ENCODE data around the gene LRCH1. TPM values are rescaled to one million over a fixed set of nuclear protein-coding genes. Genes with fewer than 3 reads are reported as not detected.

The LRCH1 gene
- polyA plus RNA-seq, 1 of the 3 experiments (the other 2 are of a cell fraction): 5.5 TPM

DNA sequence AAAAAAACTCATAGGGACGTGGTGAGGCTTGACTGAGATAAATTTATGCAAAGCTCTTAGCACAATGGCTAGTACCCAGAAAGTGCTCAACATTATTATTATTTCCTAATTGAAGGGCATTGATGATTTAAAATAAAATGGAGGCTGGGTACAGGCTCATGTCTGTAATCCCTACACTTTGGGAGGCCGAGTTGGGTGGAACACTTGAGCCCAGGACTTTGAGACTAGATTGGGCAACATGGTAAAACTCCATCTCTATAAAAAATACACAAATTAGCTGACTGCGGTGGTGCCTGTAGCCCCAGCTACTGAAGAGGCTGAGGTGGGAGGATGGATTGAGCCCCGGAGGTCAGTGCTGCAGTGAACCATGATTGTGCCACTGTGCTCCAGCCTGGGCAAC, 49.6 kb downstream of the LRCH1 start:
- no peak overlapping the region for H3K4me3 ChIP-seq (ENCODE audit: low read depth in 2 of 2, low read length in 1 of 2)
- no peak overlapping the region for H3K4me2 ChIP-seq
- peaks cover 49% of the 10 kb centered on the region for H4K20me1 ChIP-seq (ENCODE audit: insufficient read depth)
- H3K79me2 ChIP-seq (ENCODE audit: insufficient read depth): peaks cover 95% of the 10 kb centered on the region
- no peak overlapping the region for H3K9ac ChIP-seq
- H3K36me3 ChIP-seq (replicated peaks in 1 of 2; ENCODE audit: control insufficient read depth in 1 of 2, insufficient read depth in 2 of 2, low read length in 1 of 2): no peaks in the 10 kb centered on the region
- H3F3A ChIP-seq (replicated peaks; ENCODE audit: insufficient read depth): no peaks in the 10 kb centered on the region
- ChIA-PET CTCF (interaction anchor here (0.7 to 3.9 kb wide), 9 partner anchors 10 to 119 kb away, joined by 3 to 19 read pairs (median 4); no protein-coding TSS in a partner anchor), POLR2A (no interaction called here)
- no peak overlapping the region for H3K27ac ChIP-seq (ENCODE audit: low read depth in 2 of 2, low read length in 1 of 2)
- peaks cover 8 to 20% of the 10 kb centered on the region in 2 experiments; a peak in 2 of 4 replicates for H3K4me1 ChIP-seq (ENCODE audit: control insufficient read depth in 1 of 2, insufficient read depth in 2 of 2, low read depth in 1 of 2, low read length in 1 of 2)
- H3K9me2 ChIP-seq: no peaks in the 10 kb centered on the region
- no peaks in the 10 kb centered on the region for H3K27me3 ChIP-seq (ENCODE audit: insufficient read depth)
- no peaks in the 10 kb centered on the region for H3K9me3 ChIP-seq
- WGBS (ENCODE audit: low lambda C conversion rate): 100% methylated on average over 4 of the region's 4 CpGs
- H2AFZ ChIP-seq (ENCODE audit: low read depth): no peak overlapping the region
- TF ChIP-seq CHD2 (IDR thresholded peaks at IDR 0.05; ENCODE audit: low read length, partially characterized antibody) (no peak), TCF12 (IDR thresholded peaks at IDR 0.05) (no peak), FOXM1 (IDR thresholded peaks at IDR 0.05; ENCODE audit: low read depth) (no peak), TAF1 (IDR thresholded peaks at IDR 0.05; ENCODE audit: borderline replicate concordance, low read depth, low read length) (no peak), GABPA (IDR thresholded peaks at IDR 0.05; ENCODE audit: low read depth) (no peak), POLR2AphosphoS5 (IDR thresholded peaks at IDR 0.05; ENCODE audit: low read depth, low read length) (no peak), GATA2 (CRISPR knock-in tag; IDR thresholded peaks at IDR 0.05) (no peak)
- TF ChIP-seq, protein P1, sequence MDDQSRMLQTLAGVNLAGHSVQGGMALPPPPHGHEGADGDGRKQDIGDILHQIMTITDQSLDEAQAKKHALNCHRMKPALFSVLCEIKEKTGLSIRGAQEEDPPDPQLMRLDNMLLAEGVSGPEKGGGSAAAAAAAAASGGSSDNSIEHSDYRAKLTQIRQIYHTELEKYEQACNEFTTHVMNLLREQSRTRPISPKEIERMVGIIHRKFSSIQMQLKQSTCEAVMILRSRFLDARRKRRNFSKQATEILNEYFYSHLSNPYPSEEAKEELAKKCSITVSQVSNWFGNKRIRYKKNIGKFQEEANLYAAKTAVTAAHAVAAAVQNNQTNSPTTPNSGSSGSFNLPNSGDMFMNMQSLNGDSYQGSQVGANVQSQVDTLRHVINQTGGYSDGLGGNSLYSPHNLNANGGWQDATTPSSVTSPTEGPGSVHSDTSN (IDR thresholded peaks at IDR 0.05): no peak
- TF ChIP-seq, protein P2, sequence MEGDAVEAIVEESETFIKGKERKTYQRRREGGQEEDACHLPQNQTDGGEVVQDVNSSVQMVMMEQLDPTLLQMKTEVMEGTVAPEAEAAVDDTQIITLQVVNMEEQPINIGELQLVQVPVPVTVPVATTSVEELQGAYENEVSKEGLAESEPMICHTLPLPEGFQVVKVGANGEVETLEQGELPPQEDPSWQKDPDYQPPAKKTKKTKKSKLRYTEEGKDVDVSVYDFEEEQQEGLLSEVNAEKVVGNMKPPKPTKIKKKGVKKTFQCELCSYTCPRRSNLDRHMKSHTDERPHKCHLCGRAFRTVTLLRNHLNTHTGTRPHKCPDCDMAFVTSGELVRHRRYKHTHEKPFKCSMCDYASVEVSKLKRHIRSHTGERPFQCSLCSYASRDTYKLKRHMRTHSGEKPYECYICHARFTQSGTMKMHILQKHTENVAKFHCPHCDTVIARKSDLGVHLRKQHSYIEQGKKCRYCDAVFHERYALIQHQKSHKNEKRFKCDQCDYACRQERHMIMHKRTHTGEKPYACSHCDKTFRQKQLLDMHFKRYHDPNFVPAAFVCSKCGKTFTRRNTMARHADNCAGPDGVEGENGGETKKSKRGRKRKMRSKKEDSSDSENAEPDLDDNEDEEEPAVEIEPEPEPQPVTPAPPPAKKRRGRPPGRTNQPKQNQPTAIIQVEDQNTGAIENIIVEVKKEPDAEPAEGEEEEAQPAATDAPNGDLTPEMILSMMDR (IDR thresholded peaks at IDR 0.05): no peak
- DNase-seq: no peak

DNA sequence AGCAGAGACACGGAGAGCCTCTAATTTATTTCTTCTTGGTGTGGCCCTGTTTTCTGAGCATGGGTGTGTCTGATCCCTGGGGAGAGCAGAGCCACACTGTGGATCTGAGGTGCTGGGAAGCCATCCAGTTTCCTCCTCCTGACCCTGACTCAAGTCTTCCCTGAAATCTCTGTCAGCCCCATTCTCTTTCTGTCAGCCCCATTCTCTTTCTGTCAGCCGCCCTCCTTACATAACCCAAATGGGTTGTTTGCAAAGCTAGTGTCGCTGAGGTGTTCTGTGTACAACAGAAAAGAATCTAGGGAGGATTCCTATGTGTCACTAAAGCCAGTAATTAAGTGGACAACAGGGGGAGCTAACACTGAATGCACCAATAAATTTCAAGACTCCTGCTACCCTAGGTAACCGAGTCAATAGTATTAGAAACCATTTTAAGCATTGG, 50.2 kb downstream of the LRCH1 start:
- CTCF ChIA-PET: interaction anchor here (0.7 to 3.9 kb wide), 9 partner anchors 9 to 118 kb away, joined by 3 to 19 read pairs (median 4); no protein-coding TSS in a partner anchor
- H3K27ac ChIP-seq (ENCODE audit: low read depth in 2 of 2, low read length in 1 of 2): no peak overlapping the region
- no peak overlapping the region for H3K4me3 ChIP-seq (ENCODE audit: low read depth in 2 of 2, low read length in 1 of 2)
- no peak for DNase-seq
- no peak overlapping the region for H2AFZ ChIP-seq (ENCODE audit: low read depth)
- TF ChIP-seq, protein P3, sequence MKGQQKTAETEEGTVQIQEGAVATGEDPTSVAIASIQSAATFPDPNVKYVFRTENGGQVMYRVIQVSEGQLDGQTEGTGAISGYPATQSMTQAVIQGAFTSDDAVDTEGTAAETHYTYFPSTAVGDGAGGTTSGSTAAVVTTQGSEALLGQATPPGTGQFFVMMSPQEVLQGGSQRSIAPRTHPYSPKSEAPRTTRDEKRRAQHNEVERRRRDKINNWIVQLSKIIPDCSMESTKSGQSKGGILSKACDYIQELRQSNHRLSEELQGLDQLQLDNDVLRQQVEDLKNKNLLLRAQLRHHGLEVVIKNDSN (IDR thresholded peaks at IDR 0.05; ENCODE audit: borderline replicate concordance, low read depth): no peak
- TF ChIP-seq, protein P2 (IDR thresholded peaks at IDR 0.05): peak; percentile 47
- TF ChIP-seq RAD21 (IDR thresholded peaks at IDR 0.05; ENCODE audit: low read length) (peak; percentile 45), GABPA (IDR thresholded peaks at IDR 0.05; ENCODE audit: low read depth) (no peak), SMC3 (IDR thresholded peaks at IDR 0.05; ENCODE audit: low read depth, low read length) (peak; percentile 43)
- no peaks in the 10 kb centered on the region for H3K27me3 ChIP-seq (ENCODE audit: insufficient read depth)
- POLR2A ChIA-PET: no interaction called here
- H3K9me2 ChIP-seq: no peaks in the 10 kb centered on the region
- H3K79me2 ChIP-seq (ENCODE audit: insufficient read depth): peaks cover 92% of the 10 kb centered on the region
- peaks cover 14 to 20% of the 10 kb centered on the region in 2 experiments; a peak in 2 of 4 replicates for H3K4me1 ChIP-seq (ENCODE audit: control insufficient read depth in 1 of 2, insufficient read depth in 2 of 2, low read depth in 1 of 2, low read length in 1 of 2)
- no peak overlapping the region for H3K9ac ChIP-seq
- peaks cover 51% of the 10 kb centered on the region for H4K20me1 ChIP-seq (ENCODE audit: insufficient read depth)
- no peaks in the 10 kb centered on the region for H3F3A ChIP-seq (replicated peaks; ENCODE audit: insufficient read depth)
- no peaks in the 10 kb centered on the region for H3K36me3 ChIP-seq (replicated peaks in 1 of 2; ENCODE audit: control insufficient read depth in 1 of 2, insufficient read depth in 2 of 2, low read length in 1 of 2)
- WGBS (ENCODE audit: low lambda C conversion rate): 87% methylated on average over 4 of the region's 4 CpGs
- no peak overlapping the region for H3K4me2 ChIP-seq
- H3K9me3 ChIP-seq: no peaks in the 10 kb centered on the region

Measured in SK-N-SH (cell line).